Esophagus (tissue), 2 donors: ENCODE measurements around the gene FAN1. TPM values are rescaled to one million over a fixed set of nuclear protein-coding genes. Genes with fewer than 3 reads are reported as not detected.

Experiments
- H3K27ac ChIP-seq, 2 donors: one replicate each; pipeline ENCODE4 v1.5.1; 2013; ENCODE audit warnings: low read depth in 2 of 2, mild to moderate bottlenecking in 2 of 2, inconsistent platforms in 1 of 2, low read length in 1 of 2, moderate library complexity in 1 of 2
- H3K27me3 ChIP-seq, 2 donors: one replicate each; pipeline ENCODE4 v1.6.1; 2013; ENCODE audit warnings: low read length in 2 of 2, control low read depth in 1 of 2, mild to moderate bottlenecking in 1 of 2; ENCODE audit not compliant: insufficient read depth in 2 of 2, control insufficient read depth in 1 of 2
- H3K36me3 ChIP-seq, 2 donors: one replicate each; pipeline ENCODE4 v1.6.1; 2013; ENCODE audit warnings: low read length in 1 of 2; ENCODE audit not compliant: control insufficient read depth in 2 of 2, insufficient read depth in 2 of 2
- H3K4me1 ChIP-seq, 2 donors: one replicate each; pipeline ENCODE4 v1.6.1; 2013; ENCODE audit warnings: low read length in 1 of 2; ENCODE audit not compliant: control insufficient read depth in 2 of 2, insufficient read depth in 2 of 2
- H3K4me3 ChIP-seq, 2 donors: one replicate each; pipeline ENCODE4 v1.5.1; 2013; ENCODE audit warnings: low read length in 2 of 2, mild to moderate bottlenecking in 2 of 2, low read depth in 1 of 2, moderate library complexity in 1 of 2
- H3K9me3 ChIP-seq, 2 donors: one replicate each; pipeline ENCODE4 v1.6.1; 2013; ENCODE audit warnings: mild to moderate bottlenecking in 2 of 2, low read depth in 1 of 2, low read length in 1 of 2, moderate library complexity in 1 of 2; ENCODE audit not compliant: control insufficient read depth in 2 of 2, insufficient read depth in 1 of 2
- WGBS, 2 donors: extraction: QIAGEN DNeasy Blood & Tissue Kit; methylation state at CpG; one replicate each; pipeline ENCODE4 v1.1.7; 2013; 5-methylcytosine and 5-hydroxymethylcytosine counted together
- polyA plus RNA-seq, 2 donors: library from polyadenylated mRNA; stranded (reverse); fragments of 200-250 nt; gene quantifications; one replicate each; pipeline ENCODE4 v1.2.3, GENCODE V29; 2013
- donor health status: healthy with polysubstance abuse.
- donor health status: Bipolar disorder and iron deficiency.

FAN1 gene
- polyA plus RNA-seq, 2 donors = 6.6 to 8.3 TPM

GRCh38 chr15:30885814-30886213 lies 17.9 kb upstream of the FAN1 start:
- H3K27me3 ChIP-seq = peaks cover 0 to 3% of the 10 kb centered on the region in 2 donors
- no peak overlapping the region for H3K27ac ChIP-seq
- no peaks in the 10 kb centered on the region for H3K4me1 ChIP-seq
- H3K9me3 ChIP-seq = no peaks in the 10 kb centered on the region
- 82 to 84% methylated on average over 1 of the region's 1 CpG for WGBS, 2 donors
- no peak overlapping the region for H3K4me3 ChIP-seq
- H3K36me3 ChIP-seq = no peaks in the 10 kb centered on the region

GRCh38 chr15:30889196-30889595 lies 14.5 kb upstream of the FAN1 start:
- WGBS, 2 donors = 75 to 79% methylated on average over 4 of the region's 4 CpGs
- H3K9me3 ChIP-seq = no peaks in the 10 kb centered on the region
- no peak overlapping the region for H3K4me3 ChIP-seq
- H3K27me3 ChIP-seq = peaks cover 0 to 3% of the 10 kb centered on the region in 2 donors
- no peak overlapping the region for H3K27ac ChIP-seq
- H3K4me1 ChIP-seq = no peaks in the 10 kb centered on the region
- no peaks in the 10 kb centered on the region for H3K36me3 ChIP-seq

GRCh38 chr15:30895461-30896210 lies 8.1 kb upstream of the FAN1 start:
- H3K27ac ChIP-seq = no peak overlapping the region
- no peaks in the 10 kb centered on the region for H3K27me3 ChIP-seq
- no peaks in the 10 kb centered on the region for H3K4me1 ChIP-seq
- H3K9me3 ChIP-seq = no peaks in the 10 kb centered on the region
- no peaks in the 10 kb centered on the region for H3K36me3 ChIP-seq
- no peak overlapping the region for H3K4me3 ChIP-seq
- 92% methylated on average over 33 of the region's 33 CpGs for WGBS, 2 donors

DNA sequence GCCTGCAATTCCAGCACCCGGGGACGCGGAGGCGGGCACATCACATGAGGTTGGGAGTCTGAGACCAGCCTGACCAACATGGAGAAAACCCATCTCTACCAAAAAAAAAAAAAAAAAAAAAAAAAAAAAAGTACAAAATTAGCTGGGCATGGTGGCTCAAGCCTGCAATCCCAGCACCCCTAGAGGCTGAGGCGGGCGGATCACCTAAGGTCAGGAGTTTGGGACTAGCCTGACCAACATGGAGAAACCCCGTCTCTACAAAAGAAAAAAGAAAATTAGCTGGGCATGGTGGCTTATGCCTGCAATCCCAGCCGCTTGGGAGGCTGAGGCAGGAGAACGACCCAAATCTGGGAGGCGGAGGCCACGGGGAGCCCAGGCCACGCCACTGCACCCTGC lies 7.5 kb upstream of the FAN1 start:
- Histone ChIP-seq H3K4me1 (no peaks in the 10 kb centered on the region), H3K9me3 (no peaks in the 10 kb centered on the region), H3K27ac (no peak overlapping the region), H3K27me3 (no peaks in the 10 kb centered on the region), H3K4me3 (no peak overlapping the region), H3K36me3 (no peaks in the 10 kb centered on the region)
- WGBS, 2 donors = 87% methylated on average over 11 to 12 of the region's 12 CpGs

- Histone ChIP-seq H3K4me1 (no peaks in the 10 kb centered on the region), H3K4me3 (no peak overlapping the region), H3K36me3 (no peaks in the 10 kb centered on the region), H3K9me3 (no peaks in the 10 kb centered on the region), H3K27ac (no peak overlapping the region), H3K27me3 (no peaks in the 10 kb centered on the region)
- WGBS, 2 donors = 98 to 100% methylated on average over 1 of the region's 1 CpG
Measured at GRCh38 chr15:30901889-30902288, 1.8 kb upstream of the FAN1 start.

- Histone ChIP-seq H3K4me1 (no peaks in the 10 kb centered on the region), H3K27ac (no peak overlapping the region), H3K4me3 (no peak overlapping the region), H3K27me3 (no peaks in the 10 kb centered on the region), H3K36me3 (peaks cover 0 to 6% of the 10 kb centered on the region in 2 donors), H3K9me3 (no peaks in the 10 kb centered on the region)
- 83 to 89% methylated on average over 5 of the region's 5 CpGs for WGBS, 2 donors
Measured at GRCh38 chr15:30904812-30905211, 1.1 kb downstream of the FAN1 start.

DNA sequence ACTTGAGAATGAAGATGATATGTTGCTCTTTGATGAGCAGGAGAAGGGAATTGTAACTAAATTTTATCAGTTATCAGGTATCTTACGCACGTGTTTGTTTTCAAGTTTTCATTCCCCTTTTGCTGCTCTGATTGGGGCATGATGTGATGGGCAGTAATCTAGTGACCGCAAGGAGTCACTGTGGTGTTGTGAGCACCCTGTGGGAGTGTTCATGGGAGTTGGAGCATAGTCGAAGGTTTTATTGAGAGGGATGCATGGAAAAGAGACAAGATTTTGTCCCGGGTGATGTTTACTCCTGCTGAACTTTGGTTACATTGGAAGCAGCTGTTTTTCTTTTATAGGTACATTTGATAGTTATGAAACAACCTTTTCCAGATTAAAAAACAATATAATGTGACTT lies 2.1 kb downstream of the FAN1 start:
- Histone ChIP-seq H3K27ac (no peak overlapping the region), H3K36me3 (peaks cover 0 to 8% of the 10 kb centered on the region in 2 donors), H3K4me3 (no peak overlapping the region), H3K27me3 (no peaks in the 10 kb centered on the region), H3K4me1 (no peaks in the 10 kb centered on the region), H3K9me3 (no peaks in the 10 kb centered on the region)
- WGBS, 2 donors = 74 to 76% methylated on average over 5 of the region's 5 CpGs

GRCh38 chr15:30906366-30906765 lies 2.7 kb downstream of the FAN1 start:
- no peaks in the 10 kb centered on the region for H3K4me1 ChIP-seq
- no peak overlapping the region for H3K4me3 ChIP-seq
- H3K36me3 ChIP-seq = peaks cover 0 to 8% of the 10 kb centered on the region in 2 donors
- no peaks in the 10 kb centered on the region for H3K9me3 ChIP-seq
- H3K27me3 ChIP-seq = no peaks in the 10 kb centered on the region
- H3K27ac ChIP-seq = peak overlapping the region in 1 of 2 donors; percentile 16
- 60 to 65% methylated on average over 4 of the region's 4 CpGs for WGBS, 2 donors

DNA sequence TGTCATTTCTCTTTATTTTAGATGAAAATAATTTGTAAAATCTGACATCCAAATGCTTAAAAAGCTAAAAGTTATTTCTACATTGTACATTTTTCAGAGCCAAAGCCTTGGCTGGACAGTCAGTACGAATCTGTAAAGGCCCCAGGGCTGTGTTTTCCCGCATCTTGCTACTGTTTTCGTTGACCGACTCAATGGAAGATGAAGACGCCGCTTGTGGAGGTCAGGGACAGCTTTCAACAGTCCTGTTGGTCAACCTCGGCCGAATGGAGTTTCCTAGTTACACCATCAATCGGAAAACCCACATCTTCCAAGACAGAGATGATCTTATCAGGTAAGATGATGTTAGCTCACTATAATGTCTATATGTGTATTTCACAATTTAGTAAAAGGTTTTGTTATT lies 10.0 kb downstream of the FAN1 start:
- Histone ChIP-seq H3K27ac (no peak overlapping the region), H3K36me3 (peaks cover 10 to 15% of the 10 kb centered on the region in 2 donors), H3K9me3 (no peaks in the 10 kb centered on the region), H3K4me1 (no peaks in the 10 kb centered on the region), H3K27me3 (no peaks in the 10 kb centered on the region), H3K4me3 (no peak overlapping the region)
- WGBS, 2 donors = 96% methylated on average over 9 of the region's 9 CpGs

DNA sequence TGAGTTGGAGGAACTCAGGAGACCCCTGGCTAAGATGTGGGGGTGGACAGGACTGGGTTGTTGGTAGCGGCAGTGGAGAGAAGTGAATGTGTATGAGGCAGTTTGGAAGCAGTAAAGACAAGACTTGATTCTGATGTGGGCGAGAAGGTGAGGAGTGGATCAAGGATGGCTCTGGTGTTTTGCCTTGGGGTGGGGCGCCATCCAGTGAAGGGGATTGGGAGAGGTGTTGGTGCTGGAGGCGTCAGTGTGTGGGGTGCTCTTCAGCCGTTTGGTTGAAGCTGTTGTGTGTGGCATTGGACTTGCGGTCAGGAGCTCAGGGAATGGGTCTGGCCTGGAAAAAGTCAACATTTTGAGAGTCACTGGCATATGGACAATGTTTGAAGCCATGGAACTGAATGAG lies 13.3 kb downstream of the FAN1 start:
- H3K9me3 ChIP-seq = no peaks in the 10 kb centered on the region
- WGBS, 2 donors = 76 to 92% methylated on average over 6 of the region's 6 CpGs
- no peak overlapping the region for H3K4me3 ChIP-seq
- no peak overlapping the region for H3K27ac ChIP-seq
- peaks cover 10 to 15% of the 10 kb centered on the region in 2 donors for H3K36me3 ChIP-seq
- no peaks in the 10 kb centered on the region for H3K27me3 ChIP-seq
- H3K4me1 ChIP-seq = no peaks in the 10 kb centered on the region
